ENCODE data around the gene TBC1D16. TPM values are rescaled to one million over a fixed set of nuclear protein-coding genes. Genes with fewer than 3 reads are reported as not detected.

TBC1D16 gene
- total and polyA plus RNA-seq, 10 of the 15 experiments (the other 5 are each of a cell fraction or from before 2014, with no cell fraction given): 0.01 to 0.13 (median 0.06) TPM; not detected in 3

DNA sequence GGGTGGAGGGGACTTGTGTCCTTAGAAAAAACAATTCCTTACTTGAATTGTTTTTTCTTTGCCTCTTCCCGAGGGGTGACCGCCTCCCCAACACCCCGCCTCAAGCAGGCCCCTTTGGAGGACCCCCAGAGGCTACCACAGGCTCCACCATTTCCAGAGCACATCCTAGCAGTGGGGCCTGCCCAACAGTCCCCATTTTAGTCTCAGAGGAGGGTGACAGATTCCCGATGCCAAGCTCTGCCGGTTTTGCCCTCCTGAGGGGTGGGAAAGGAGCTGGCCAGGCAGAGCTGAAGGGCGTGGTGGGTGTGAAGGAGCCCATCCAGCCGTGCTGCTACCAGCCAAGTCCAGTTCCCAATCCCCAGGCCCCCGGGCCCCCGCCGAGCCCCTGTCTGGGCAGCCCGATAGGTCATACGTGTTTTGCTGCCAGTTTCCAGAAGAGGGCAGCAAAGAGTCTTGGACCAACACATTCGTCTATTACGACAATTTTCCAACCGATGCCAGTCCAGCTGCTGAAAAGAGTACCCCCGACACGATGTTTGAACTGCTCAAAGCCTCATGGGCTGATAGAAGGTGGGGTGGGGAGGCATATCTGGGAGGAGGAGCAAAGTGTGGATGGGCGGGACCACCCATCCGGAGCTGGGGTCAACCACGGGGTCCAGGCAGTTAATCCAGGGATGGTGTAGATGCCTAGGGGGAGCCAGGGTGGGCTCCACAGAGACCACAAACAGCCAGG, 46.9 kb upstream of the TBC1D16 start:
- Histone ChIP-seq H2AFZ (ENCODE audit: control insufficient read depth, low read depth, low read length) (no peak overlapping the region), H3K27ac (ENCODE audit: control insufficient read depth, insufficient read depth) (no peak overlapping the region), H3K4me3 (no peak overlapping the region), H3K9me3 (replicated peaks; ENCODE audit: control insufficient read depth, insufficient read depth, low read length) (no peaks in the 10 kb centered on the region), H3K36me3 (ENCODE audit: control insufficient read depth in 2 of 2, insufficient read depth in 2 of 2, low read length in 1 of 2) (no peaks in the 10 kb centered on the region), H3K9ac (ENCODE audit: control insufficient read depth, insufficient read depth, low read length) (no peak overlapping the region), H3K4me2 (ENCODE audit: control insufficient read depth, insufficient read depth) (no peak overlapping the region), H3K27me3 (replicated peaks in 1 of 2; ENCODE audit: control insufficient read depth in 2 of 2, insufficient read depth in 2 of 2, low read length in 1 of 2) (no peaks in the 10 kb centered on the region; a peak in 1 of 4 replicates), H4K20me1 (ENCODE audit: control insufficient read depth, insufficient read depth) (0 out of 2 replicates have a peak, but pooled peaks cover 2% of the 10 kb centered on the region), H3K4me1 (ENCODE audit: control insufficient read depth, insufficient read depth, low read length) (no peaks in the 10 kb centered on the region), H3K79me2 (ENCODE audit: control insufficient read depth, insufficient read depth, low read length) (no peaks in the 10 kb centered on the region)
- BruUV-seq (replicated peaks): no TSS peak
- SMC1A ChIA-PET (ENCODE audit: uncharacterized antibody, unreplicated experiment): no interaction called here
- intact Hi-C loops (cut with micrococcal nuclease; ENCODE audit: unreplicated experiment): no loop called here
- 20% methylated on average over 20 of the region's 20 CpGs for WGBS (ENCODE audit: insufficient coverage, insufficient replicate concordance, low lambda C conversion rate, missing lambda C conversion rate)
- peak; percentile 71 for TF ChIP-seq RAD21 (IDR thresholded peaks at IDR 0.05; ENCODE audit: insufficient read depth, low read depth, low read length)
- peak; percentile 40 for TF ChIP-seq SMC3 (IDR thresholded peaks at IDR 0.05; ENCODE audit: borderline replicate concordance, low read length)
- TF ChIP-seq GATAD2B (conservative IDR thresholded peaks at IDR 0.05; ENCODE audit: low read depth): no peak
- TF ChIP-seq YBX1 (IDR thresholded peaks at IDR 0.05): no peak
- peak; percentile 62 to 83 (median 66) for TF ChIP-seq CTCF (IDR thresholded peaks at IDR 0.05 in 2 of 3, conservative IDR thresholded peaks at IDR 0.05 in 1 of 3; ENCODE audit: control insufficient read depth in 2 of 3, extremely low read depth in 1 of 3, insufficient read depth in 1 of 3, low read depth in 3 of 3, low read length in 3 of 3)
- in situ Hi-C loops (cut with MboI): no loop called here
- peak; percentile 63 for ATAC-seq
- DNase-seq (ENCODE audit: low read depth, low spot score): no peak
- FAIRE-seq: peak; percentile 52
- POLR2A ChIA-PET: no interaction called here
- RAD21 ChIA-PET (ENCODE audit: unreplicated experiment): interaction anchor here (1.6 kb wide), 1 partner anchor 113 kb away, joined by 3 read pairs; no protein-coding TSS in a partner anchor
- CTCF ChIA-PET: interaction anchor here (0.6 to 3.1 kb wide), 8 partner anchors 11 to 73 kb away, joined by 3 to 9 read pairs (median 3); partner anchors contain the start of gene GAA

All from GM12878 (cell line).